GM19395 (cell line): Measurements from ENCODE around the gene TTC21A.
"Not testable (repeated sequence)": the region's sequence is repeated elsewhere in the genome, so short reads cannot be mapped to it uniquely, and the experiment has no call there.

Experiments used
- ATAC-seq: cut with Tn5 transposase; IDR thresholded peaks from one replicate; pipeline ENCODE4 v1.9.1; 2021; ENCODE audit warnings: mild to moderate bottlenecking, moderate library complexity; ENCODE audit not compliant: unreplicated experiment

The TTC21A gene

GRCh38 chr3:39107388-39108199 lies at the start of gene TTC21A, which contains the start of gene GORASP1:
TSS of gene TTC21A (plus strand) at chr3:39107680. CDS start at chr3:39107838, 158 bp downstream.
TSS of gene GORASP1 (minus strand) at chr3:39107627. CDS start at chr3:39107541, 86 bp downstream.
- ATAC-seq, result peak; percentile 56

DNA sequence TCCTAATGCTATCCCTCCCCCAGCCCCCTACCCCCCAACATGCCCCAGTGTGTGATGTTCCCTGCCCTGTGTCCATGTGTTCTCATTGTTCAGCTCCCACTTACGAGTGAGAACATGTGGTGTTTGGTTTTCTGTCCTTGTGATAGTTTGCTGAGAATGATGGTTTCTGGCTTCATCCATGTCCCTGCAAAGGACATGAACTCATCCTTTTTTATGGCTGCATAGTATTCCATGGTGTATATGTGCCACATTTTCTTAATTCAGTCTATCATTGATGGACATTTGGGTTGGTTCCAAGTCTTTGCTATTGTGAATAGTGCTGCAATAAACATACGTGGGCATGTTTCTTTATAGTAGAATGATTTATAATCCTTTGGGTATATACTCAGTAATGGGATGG lies 46.3 kb upstream of the TTC21A start:
- not testable (repeated sequence) for ATAC-seq

DNA sequence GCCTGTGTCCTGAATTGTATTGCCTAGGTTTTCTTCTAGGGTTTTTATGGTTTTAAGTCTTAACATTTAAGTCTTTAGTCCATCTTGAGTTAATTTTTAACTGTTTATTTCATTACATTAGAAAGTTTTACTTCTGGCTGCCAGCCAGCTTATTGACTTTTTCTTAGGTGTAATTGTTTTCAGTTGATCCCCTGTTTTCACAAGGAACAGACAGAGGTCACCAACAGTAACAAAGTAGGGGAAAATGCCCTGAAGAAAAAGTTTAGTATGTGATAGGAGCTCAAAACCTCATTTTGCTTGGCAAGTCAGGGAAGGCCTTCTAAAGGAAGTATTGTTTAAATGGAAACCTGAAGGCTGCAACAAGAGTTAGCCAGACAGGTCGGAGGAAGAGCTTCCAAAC lies 45.3 kb upstream of the TTC21A start:
- no peak for ATAC-seq

GRCh38 chr3:39063143-39063542 lies 44.3 kb upstream of the TTC21A start:
- ATAC-seq, result no peak

GRCh38 chr3:39064646-39065045 lies 42.8 kb upstream of the TTC21A start:
- ATAC-seq, result no peak

DNA sequence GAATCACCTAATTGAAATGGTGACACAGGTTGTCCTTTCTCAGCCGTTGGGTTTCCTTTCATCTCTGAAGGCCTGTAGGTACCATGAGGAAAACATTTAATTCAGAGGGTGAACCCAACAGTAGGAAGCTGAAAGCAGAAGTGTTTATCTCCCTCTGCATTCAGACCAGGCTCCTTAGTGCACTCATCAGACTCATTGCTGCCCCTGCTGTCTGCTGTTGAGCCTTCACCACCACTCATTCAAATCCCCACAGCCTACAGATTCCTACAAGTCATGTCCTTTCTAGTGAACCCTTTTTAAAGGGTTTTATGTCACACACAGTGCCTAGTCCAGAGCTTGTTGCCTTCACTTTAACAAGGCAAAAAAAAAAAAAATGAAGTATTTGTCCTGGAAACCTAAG lies 42.3 kb upstream of the TTC21A start:
- peak; percentile 92 for ATAC-seq

GRCh38 chr3:39067286-39067685 lies 40.2 kb upstream of the TTC21A start:
- ATAC-seq, result no peak

DNA sequence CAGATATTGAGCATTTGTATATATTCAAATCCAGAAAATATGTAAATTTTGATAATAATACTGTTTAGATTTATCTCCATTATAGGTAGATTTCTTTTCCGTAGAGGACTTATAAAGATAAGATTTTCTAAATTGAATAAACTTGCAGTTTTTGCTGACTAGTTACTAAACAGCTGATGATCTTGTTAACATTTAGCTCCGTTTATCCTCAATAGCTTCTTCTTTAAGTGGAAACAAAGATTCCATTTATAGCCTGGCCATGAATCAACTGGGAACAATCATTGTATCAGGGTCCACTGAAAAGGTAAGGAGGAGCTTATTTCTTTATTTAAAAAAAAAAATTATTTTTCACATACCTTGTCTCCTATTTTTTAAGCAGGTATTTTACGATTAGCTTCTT lies 38.9 kb upstream of the TTC21A start:
- ATAC-seq, result no peak

DNA sequence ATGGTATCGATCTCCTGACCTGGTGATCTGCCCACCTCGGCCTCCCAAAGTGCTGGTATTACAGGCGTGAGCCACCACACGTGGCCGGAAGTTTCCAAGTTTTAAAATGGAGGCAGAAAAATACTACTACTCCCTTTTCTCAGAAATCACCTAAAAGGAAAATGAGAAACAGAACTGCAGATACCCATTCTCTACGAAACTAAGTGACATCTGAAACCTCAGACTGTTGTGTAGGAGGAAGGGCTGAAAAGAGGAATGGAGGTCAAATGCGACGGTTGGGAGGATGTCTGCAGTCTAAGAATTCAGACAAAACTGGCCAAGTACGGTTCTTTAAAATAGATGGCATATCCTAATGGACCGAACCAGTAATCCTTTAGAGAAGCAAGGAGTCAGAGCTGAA lies 31.6 kb upstream of the TTC21A start:
- ATAC-seq, result peak; percentile 79

- no peak for ATAC-seq
Measured at GRCh38 chr3:39079530-39079929, 27.9 kb upstream of the TTC21A start.

DNA sequence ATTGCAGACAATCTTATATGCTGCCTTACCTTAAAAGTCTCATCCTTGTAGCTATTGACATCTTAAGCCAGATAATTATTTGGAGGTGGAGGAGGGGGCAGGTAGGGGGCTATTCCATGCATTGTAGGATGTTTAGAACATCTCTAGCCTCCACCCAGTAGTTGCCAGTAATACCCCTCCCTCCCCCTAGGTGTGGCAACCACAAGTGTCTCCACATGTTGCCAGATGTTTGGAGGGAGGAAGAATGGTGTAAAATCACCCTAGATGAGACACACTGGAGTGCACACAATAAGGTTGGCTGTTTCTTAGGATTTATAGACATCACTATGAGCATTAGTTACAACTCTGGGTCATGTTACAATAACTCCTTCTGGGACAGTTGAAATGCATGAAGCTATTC lies 27.5 kb upstream of the TTC21A start:
- ATAC-seq, result no peak

DNA sequence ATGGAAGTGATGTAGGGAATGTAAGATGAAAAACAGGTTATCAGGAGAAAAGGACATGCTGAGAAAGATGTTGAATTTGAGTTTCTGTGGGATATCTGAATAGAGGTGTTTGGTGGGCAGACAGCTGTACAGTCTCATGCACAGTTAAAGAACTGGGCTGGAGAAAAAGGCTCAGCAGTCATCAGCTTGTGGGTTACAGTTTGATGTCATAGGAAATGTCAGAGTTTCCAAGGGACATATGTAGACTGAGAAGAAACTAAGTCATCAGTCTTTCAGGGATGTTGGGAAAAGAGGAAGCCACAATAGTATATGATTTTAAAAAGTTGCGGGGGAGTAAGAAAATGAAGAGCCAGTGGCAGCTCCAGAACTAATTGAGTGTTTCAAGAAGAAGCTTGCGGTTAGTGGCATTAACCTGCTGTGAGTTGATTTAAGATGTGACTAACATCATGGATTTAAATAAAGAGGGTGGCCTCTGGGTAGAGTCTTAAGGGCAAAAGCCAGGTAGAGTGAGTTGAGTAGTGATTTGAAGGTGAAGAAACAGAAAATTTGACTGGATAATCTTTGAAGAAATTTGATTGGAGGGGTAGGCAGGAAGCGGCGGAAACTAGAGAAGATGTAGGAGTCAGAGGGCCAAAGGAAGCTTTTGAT lies 24.7 kb upstream of the TTC21A start:
- ATAC-seq, result no peak

GRCh38 chr3:39086144-39086543 lies 21.3 kb upstream of the TTC21A start:
- peak; percentile 75 for ATAC-seq

DNA sequence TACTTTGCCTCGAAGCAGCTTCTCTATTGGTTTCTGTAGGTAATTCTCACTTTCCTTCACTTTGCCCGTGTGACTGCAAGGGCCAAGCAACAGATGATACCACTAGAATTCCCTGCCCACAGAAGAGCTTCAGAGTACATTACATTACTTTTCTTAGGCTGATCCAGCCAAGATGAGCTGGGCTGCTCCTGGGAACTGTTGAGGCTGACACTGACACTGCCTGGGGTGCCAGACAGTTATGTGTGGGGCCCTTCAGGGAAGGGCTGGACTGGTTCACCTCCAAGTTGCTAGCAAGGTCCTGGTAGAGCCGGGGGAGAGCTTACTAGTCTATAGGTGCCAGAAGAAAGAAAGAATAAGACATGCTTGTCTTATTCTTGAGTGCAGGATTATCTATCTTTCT lies 19.0 kb upstream of the TTC21A start:
- no peak for ATAC-seq

DNA sequence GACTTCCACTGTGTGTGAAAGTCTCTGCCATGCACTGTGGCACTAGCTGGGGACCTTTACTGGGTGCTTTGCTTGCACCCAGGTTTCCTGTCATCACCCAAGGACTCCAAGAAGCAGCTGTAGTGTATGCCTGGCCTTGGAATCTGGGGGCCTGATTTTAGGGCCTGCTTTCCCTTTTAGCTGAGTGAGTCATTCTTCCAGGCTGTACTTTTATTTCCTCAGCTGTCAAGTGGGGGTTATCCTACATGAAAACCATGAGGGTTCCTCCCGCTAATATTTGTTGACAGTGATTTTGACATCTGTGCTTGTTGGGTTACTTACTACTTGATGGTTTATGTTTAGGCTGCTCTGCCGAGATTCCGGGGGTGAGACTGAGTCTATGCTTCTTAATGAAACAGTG lies 18.6 kb upstream of the TTC21A start:
- no peak for ATAC-seq

GRCh38 chr3:39090922-39091321 lies 16.6 kb upstream of the TTC21A start:
- no peak for ATAC-seq

- no peak for ATAC-seq
Measured at GRCh38 chr3:39094851-39095677, 12.4 kb upstream of the TTC21A start.

DNA sequence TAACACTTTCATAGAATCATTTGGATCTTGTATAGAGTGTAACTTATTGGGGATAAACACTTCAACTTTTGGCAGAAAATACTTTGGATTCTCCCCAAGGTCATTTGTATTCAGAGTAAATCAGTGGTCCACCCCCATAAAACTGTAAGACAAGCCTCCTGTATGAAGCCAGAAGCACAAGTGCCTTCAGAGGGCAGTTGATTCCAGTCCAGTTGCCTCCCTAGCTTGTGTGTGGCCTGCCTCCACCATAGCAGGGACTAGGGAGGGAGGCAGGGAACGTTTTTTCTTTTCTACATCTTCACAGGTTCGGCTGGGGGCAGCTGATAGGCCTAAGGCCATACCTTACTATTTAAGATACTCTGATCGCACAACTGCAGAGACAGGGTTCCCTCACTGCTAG lies 11.7 kb upstream of the TTC21A start:
- no peak for ATAC-seq

DNA sequence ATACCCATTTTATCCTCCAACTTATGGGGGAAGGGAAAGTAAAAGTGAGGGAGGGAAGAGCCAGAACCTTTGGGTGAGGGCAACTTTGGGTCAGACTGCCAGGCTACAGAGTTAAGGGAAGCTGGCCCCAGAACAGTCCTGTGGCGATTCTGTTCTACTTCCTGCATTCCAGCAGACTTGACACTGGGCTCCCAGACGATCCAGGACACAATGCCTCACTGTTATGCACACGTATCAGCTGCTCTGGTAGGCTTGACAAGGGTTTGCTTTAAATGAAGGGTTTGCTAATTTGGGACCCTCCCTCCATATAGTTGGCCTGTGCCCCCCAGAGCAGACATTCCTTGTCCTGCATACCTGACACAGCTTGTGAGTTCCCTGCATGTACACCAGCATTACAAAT lies 10.7 kb upstream of the TTC21A start:
- no peak for ATAC-seq

DNA sequence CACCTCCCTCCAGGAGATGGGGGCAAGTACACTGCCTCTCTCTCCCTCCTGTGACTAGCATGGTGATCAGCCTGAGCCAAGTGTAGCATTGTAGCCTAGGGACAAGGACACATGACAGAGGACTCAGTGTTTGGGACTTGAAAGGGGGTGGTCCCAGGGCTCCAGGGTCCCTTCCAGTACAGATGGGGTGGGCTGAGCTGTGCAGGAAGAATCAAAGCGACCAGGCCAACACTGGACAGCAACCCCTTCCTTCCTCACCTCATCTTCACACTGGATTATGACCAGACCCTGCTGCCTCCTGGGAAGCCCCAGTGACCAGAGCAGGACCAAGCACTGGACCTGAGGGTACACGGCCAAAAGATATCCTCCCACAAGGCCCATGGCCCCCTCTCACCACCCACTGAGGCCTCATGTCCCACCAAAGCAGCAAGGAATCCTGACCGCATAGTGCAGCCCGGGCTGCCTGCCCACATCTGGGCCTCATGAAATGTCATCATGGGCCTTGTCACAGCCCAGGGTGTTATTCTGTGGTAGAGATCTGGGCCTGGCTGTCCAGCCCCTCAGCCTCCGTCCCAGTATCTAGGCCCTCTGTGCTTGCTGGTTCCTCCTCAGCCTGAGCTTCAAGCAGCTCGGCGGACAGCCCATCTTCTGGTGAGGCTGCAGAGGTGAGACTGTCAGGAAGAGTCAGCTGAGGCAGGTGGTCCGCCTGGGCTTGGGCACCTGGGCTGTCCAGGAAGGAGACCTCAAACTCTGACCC lies 9.6 kb upstream of the TTC21A start:
- ATAC-seq, result no peak

DNA sequence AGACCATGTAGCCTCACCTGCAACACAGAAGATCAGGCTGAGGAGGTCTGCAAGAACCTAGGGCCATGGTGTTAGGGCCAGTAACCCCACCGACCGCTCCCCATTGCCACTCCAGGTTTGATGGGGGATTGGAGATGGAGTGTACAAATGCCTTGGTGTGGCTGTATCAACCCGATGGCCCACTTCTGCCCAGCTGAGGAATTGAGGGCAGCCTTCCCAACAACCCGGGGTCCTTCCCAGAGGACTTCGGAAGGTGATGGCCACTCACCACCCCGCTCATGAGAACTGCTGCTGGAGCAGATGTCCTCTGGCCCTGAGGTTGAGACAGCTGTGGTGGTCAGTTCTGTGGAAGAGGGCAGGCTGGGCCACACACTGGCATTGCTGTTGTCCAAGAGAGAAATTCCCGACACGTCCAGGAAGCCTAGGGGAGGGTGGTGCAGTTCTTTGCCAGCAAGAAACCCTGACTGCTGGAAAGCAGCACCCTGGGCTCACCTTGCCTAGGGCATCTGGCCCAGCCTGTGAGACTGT lies 8.9 kb upstream of the TTC21A start:
- ATAC-seq, result no peak
